ENCODE data around the gene CDKN2D. TPM values are rescaled to one million over a fixed set of nuclear protein-coding genes. Genes with fewer than 3 reads are reported as not detected.

The CDKN2D gene
- total and polyA plus RNA-seq, 2 of the 13 experiments (the other 11 are each of a cell fraction or from before 2014, with no cell fraction given) = 5.4 to 8.6 TPM

DNA sequence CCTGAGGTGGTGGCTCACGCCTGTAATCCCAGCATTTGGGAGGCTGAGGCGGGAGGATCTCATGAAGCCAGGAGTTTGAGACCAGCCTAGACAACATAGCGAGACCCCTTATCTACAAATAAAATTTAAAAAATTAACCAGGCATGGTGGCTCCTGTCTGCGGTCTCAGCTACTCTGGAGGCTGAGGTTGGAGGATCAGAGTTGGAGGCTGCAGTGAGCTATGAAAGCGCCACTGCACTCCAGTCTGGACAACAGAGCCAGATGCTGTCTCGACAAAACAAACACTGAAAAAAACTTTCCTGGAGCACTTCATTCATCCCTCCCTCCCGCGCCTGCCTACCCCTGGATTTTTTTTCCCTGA lies 25.7 kb downstream of the CDKN2D start (continued):
- TF ChIP-seq EP300 (IDR thresholded peaks at IDR 0.05; ENCODE audit: low read depth in 2 of 2, low read length in 2 of 2) (no peak), EP300 (CRISPR knock-in tag; IDR thresholded peaks at IDR 0.05; ENCODE audit: borderline replicate concordance) (no peak), NR2F6 (IDR thresholded peaks at IDR 0.05) (no peak), NR2F6 (CRISPR knock-in tag; IDR thresholded peaks at IDR 0.05) (no peak), ZMYM3 (CRISPR knock-in tag; IDR thresholded peaks at IDR 0.05) (peak; percentile 53; the same call in 1 of the 2 replicates), ELF4 (CRISPR knock-in tag; IDR thresholded peaks at IDR 0.05; ENCODE audit: borderline replicate concordance) (no peak), MZF1 (CRISPR knock-in tag; IDR thresholded peaks at IDR 0.05; ENCODE audit: borderline replicate concordance) (no peak), CHD4 (IDR thresholded peaks at IDR 0.05; ENCODE audit: borderline replicate concordance, low read length) (0 out of 2 replicates have a peak, but pooled peaks have one; percentile 37), TRIM24 (CRISPR knock-in tag; IDR thresholded peaks at IDR 0.05) (no peak), KLF15 (CRISPR knock-in tag; IDR thresholded peaks at IDR 0.05; ENCODE audit: borderline replicate concordance) (no peak)
- TF ChIP-seq, protein P1, sequence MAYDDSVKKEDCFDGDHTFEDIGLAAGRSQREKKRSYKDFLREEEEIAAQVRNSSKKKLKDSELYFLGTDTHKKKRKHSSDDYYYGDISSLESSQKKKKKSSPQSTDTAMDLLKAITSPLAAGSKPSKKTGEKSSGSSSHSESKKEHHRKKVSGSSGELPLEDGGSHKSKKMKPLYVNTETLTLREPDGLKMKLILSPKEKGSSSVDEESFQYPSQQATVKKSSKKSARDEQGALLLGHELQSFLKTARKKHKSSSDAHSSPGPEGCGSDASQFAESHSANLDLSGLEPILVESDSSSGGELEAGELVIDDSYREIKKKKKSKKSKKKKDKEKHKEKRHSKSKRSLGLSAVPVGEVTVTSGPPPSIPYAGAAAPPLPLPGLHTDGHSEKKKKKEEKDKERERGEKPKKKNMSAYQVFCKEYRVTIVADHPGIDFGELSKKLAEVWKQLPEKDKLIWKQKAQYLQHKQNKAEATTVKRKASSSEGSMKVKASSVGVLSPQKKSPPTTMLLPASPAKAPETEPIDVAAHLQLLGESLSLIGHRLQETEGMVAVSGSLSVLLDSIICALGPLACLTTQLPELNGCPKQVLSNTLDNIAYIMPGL (CRISPR knock-in tag; IDR thresholded peaks at IDR 0.05; ENCODE audit: borderline replicate concordance in 1 of 2, low read depth in 1 of 2) = 0 out of 4 replicates have a peak, but pooled peaks of 1 of the 2 experiments have one; percentile 1
- TF ChIP-seq, protein P2, sequence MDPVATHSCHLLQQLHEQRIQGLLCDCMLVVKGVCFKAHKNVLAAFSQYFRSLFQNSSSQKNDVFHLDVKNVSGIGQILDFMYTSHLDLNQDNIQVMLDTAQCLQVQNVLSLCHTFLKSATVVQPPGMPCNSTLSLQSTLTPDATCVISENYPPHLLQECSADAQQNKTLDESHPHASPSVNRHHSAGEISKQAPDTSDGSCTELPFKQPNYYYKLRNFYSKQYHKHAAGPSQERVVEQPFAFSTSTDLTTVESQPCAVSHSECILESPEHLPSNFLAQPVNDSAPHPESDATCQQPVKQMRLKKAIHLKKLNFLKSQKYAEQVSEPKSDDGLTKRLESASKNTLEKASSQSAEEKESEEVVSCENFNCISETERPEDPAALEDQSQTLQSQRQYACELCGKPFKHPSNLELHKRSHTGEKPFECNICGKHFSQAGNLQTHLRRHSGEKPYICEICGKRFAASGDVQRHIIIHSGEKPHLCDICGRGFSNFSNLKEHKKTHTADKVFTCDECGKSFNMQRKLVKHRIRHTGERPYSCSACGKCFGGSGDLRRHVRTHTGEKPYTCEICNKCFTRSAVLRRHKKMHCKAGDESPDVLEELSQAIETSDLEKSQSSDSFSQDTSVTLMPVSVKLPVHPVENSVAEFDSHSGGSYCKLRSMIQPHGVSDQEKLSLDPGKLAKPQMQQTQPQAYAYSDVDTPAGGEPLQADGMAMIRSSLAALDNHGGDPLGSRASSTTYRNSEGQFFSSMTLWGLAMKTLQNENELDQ (CRISPR knock-in tag; IDR thresholded peaks at IDR 0.05; ENCODE audit: borderline replicate concordance) = no peak
- TF ChIP-seq, protein P3, sequence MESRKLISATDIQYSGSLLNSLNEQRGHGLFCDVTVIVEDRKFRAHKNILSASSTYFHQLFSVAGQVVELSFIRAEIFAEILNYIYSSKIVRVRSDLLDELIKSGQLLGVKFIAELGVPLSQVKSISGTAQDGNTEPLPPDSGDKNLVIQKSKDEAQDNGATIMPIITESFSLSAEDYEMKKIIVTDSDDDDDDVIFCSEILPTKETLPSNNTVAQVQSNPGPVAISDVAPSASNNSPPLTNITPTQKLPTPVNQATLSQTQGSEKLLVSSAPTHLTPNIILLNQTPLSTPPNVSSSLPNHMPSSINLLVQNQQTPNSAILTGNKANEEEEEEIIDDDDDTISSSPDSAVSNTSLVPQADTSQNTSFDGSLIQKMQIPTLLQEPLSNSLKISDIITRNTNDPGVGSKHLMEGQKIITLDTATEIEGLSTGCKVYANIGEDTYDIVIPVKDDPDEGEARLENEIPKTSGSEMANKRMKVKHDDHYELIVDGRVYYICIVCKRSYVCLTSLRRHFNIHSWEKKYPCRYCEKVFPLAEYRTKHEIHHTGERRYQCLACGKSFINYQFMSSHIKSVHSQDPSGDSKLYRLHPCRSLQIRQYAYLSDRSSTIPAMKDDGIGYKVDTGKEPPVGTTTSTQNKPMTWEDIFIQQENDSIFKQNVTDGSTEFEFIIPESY (CRISPR knock-in tag; IDR thresholded peaks at IDR 0.05) = peak; percentile 63; the same call in 1 of the 2 replicates
- TF ChIP-seq, protein P4, sequence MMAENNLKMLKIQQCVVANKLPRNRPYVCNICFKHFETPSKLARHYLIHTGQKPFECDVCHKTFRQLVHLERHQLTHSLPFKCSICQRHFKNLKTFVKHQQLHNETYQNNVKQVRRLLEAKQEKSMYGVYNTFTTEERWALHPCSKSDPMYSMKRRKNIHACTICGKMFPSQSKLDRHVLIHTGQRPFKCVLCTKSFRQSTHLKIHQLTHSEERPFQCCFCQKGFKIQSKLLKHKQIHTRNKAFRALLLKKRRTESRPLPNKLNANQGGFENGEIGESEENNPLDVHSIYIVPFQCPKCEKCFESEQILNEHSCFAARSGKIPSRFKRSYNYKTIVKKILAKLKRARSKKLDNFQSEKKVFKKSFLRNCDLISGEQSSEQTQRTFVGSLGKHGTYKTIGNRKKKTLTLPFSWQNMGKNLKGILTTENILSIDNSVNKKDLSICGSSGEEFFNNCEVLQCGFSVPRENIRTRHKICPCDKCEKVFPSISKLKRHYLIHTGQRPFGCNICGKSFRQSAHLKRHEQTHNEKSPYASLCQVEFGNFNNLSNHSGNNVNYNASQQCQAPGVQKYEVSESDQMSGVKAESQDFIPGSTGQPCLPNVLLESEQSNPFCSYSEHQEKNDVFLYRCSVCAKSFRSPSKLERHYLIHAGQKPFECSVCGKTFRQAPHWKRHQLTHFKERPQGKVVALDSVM (CRISPR knock-in tag; IDR thresholded peaks at IDR 0.05) = peak; percentile 97
- TF ChIP-seq, protein P5, sequence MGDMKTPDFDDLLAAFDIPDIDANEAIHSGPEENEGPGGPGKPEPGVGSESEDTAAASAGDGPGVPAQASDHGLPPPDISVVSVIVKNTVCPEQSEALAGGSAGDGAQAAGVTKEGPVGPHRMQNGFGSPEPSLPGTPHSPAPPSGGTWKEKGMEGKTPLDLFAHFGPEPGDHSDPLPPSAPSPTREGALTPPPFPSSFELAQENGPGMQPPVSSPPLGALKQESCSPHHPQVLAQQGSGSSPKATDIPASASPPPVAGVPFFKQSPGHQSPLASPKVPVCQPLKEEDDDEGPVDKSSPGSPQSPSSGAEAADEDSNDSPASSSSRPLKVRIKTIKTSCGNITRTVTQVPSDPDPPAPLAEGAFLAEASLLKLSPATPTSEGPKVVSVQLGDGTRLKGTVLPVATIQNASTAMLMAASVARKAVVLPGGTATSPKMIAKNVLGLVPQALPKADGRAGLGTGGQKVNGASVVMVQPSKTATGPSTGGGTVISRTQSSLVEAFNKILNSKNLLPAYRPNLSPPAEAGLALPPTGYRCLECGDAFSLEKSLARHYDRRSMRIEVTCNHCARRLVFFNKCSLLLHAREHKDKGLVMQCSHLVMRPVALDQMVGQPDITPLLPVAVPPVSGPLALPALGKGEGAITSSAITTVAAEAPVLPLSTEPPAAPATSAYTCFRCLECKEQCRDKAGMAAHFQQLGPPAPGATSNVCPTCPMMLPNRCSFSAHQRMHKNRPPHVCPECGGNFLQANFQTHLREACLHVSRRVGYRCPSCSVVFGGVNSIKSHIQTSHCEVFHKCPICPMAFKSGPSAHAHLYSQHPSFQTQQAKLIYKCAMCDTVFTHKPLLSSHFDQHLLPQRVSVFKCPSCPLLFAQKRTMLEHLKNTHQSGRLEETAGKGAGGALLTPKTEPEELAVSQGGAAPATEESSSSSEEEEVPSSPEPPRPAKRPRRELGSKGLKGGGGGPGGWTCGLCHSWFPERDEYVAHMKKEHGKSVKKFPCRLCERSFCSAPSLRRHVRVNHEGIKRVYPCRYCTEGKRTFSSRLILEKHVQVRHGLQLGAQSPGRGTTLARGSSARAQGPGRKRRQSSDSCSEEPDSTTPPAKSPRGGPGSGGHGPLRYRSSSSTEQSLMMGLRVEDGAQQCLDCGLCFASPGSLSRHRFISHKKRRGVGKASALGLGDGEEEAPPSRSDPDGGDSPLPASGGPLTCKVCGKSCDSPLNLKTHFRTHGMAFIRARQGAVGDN (CRISPR knock-in tag; IDR thresholded peaks at IDR 0.05) = no peak

All from HepG2 (cell line).